ENCODE measurements around the gene ZNF527. TPM values are rescaled to one million over a fixed set of nuclear protein-coding genes. Genes with fewer than 3 reads are reported as not detected.
"Not testable (repeated sequence)": the region's sequence is repeated elsewhere in the genome, so short reads cannot be mapped to it uniquely, and the experiment has no call there.

The ZNF527 gene
- total RNA-seq, 2 experiments from 2014 or later = 8.7 to 9.0 TPM

DNA sequence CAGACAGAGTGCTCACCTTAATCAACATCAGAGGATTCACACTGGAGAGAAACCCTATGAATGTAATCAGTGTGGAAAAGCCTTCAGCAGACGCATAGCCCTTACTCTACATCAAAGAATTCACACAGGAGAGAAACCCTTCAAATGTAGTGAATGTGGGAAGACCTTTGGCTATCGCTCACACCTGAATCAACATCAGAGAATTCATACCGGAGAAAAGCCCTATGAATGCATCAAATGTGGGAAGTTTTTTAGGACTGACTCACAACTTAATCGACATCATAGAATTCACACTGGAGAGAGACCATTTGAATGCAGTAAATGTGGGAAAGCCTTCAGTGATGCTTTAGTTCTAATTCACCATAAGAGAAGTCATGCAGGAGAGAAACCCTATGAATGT, 18.3 kb downstream of the ZNF527 start:
- no peak for DNase-seq
- no peak for ATAC-seq (ENCODE audit: low read depth)
- Mint-ChIP-seq H3K9me3 (peaks cover 40% of the 10 kb centered on the region), H3K4me3 (no peak overlapping the region), H3K4me1 (no peaks in the 10 kb centered on the region), H3K36me3 (peaks cover 52% of the 10 kb centered on the region), H3K27me3 (no peaks in the 10 kb centered on the region), H3K27ac (no peak overlapping the region)
- POLR2A ChIA-PET = interaction anchor here (0.6 kb wide), 1 partner anchor 381 kb away, joined by 3 read pairs; no protein-coding TSS in a partner anchor

GRCh38 chr19:37391399-37391798, 20.5 kb downstream of the ZNF527 start:
- POLR2A ChIA-PET; ATAC-seq (ENCODE audit: low read depth); H3K27ac Mint-ChIP-seq; H3K27me3 Mint-ChIP-seq; H3K4me3 Mint-ChIP-seq; DNase-seq; H3K4me1 Mint-ChIP-seq: not testable (repeated sequence)
- H3K9me3 Mint-ChIP-seq = peaks cover 35% of the 10 kb centered on the region
- peaks cover 38% of the 10 kb centered on the region for H3K36me3 Mint-ChIP-seq

- POLR2A ChIA-PET = no interaction called here
- no peak for ATAC-seq (ENCODE audit: low read depth)
- Mint-ChIP-seq H3K27ac (no peak overlapping the region), H3K4me1 (no peaks in the 10 kb centered on the region), H3K4me3 (no peak overlapping the region), H3K9me3 (peaks cover 29% of the 10 kb centered on the region), H3K27me3 (no peaks in the 10 kb centered on the region), H3K36me3 (no peaks in the 10 kb centered on the region)
- no peak for DNase-seq
Observed at GRCh38 chr19:37401078-37401477, 30.2 kb downstream of the ZNF527 start.

DNA sequence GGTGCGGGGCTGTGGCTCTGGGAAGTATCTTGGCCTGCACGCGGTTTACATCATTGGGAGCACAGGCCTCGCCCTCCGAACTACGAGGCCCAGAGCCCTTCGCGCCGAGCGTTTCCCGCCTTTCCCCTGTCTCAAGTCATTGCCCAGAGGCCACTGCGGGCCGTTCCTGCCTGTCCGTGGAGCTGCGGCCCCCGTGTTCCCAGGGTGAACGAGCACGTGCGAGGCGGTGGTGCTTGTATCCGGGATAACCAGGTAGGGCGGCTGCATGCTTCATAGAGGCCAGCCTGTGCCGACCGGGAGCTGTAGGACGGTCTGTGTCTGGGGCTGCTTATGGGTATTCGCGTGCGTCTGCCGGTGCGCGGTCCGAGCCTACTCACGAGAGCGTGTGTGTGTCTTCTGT, 32.5 kb downstream of the ZNF527 start:
- Mint-ChIP-seq H3K4me3 (no peak overlapping the region), H3K9me3 (peaks cover 37% of the 10 kb centered on the region), H3K4me1 (no peaks in the 10 kb centered on the region), H3K36me3 (no peaks in the 10 kb centered on the region), H3K27me3 (no peaks in the 10 kb centered on the region), H3K27ac (no peak overlapping the region)
- ATAC-seq (ENCODE audit: low read depth) (no peak), DNase-seq (no peak)
- POLR2A ChIA-PET = interaction anchor here (0.5 to 1.3 kb wide), 2 partner anchors 64 to 177 kb away, joined by 4 read pairs; partner anchors contain the start of gene ZNF569

- ATAC-seq (ENCODE audit: low read depth) = not testable (repeated sequence)
Observed at GRCh38 chr19:37406140-37406846, 35.4 kb downstream of the ZNF527 start.

GRCh38 chr19:37412700-37413099, 41.8 kb downstream of the ZNF527 start:
- Mint-ChIP-seq H3K36me3 (peaks cover 41% of the 10 kb centered on the region), H3K4me3 (no peak overlapping the region), H3K9me3 (peaks cover 32% of the 10 kb centered on the region), H3K4me1 (no peaks in the 10 kb centered on the region), H3K27me3 (no peaks in the 10 kb centered on the region), H3K27ac (no peak overlapping the region)
- POLR2A ChIA-PET = no interaction called here
- DNase-seq = no peak
- no peak for ATAC-seq (ENCODE audit: low read depth)

More at GRCh38 chr19:37406140-37406846, 35.4 kb downstream of the ZNF527 start:
- H3K27ac Mint-ChIP-seq, H3K4me3 Mint-ChIP-seq, H3K36me3 Mint-ChIP-seq, DNase-seq, H3K27me3 Mint-ChIP-seq, H3K4me1 Mint-ChIP-seq, POLR2A ChIA-PET: not testable (repeated sequence)
- H3K9me3 Mint-ChIP-seq = peaks cover 33% of the 10 kb centered on the region

DNA sequence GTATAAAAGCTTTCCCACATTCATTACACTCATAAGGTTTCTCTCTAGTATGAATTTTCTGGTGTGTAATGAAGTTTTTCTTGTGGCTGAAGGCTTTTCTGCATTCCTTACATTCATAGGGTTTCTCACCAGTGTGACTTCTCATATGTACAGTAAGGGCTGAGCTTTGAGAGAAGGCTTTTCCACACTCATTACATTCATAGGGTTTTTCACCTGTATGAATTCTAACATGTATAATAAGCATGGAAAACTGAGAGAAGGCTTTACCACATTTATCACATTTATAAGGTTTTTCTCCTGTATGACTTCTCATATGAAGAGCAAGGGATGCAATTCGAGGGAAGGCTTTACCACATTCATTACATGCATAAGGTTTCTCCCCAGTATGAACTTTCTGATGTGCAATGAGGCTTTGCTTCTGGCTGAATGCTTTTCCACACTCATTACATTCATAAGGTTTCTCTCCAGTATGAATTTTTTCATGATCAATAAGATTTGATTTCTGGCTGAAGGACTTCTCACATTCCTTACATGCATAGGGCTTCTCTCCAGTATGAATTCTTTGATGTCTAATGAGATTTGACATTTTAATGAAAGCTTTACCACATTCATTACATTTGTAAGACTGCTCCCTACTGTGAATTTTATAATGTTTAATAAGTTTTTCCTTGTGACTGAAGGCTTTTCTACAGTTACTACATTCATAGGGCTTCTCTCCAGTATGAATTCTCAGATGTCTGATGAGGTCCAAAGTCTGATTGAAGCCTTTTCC, 42.6 kb downstream of the ZNF527 start:
- Mint-ChIP-seq H3K4me3 (no peak overlapping the region), H3K27ac (no peak overlapping the region), H3K4me1 (no peaks in the 10 kb centered on the region), H3K36me3 (peaks cover 47% of the 10 kb centered on the region), H3K9me3 (peaks cover 34% of the 10 kb centered on the region), H3K27me3 (no peaks in the 10 kb centered on the region)
- POLR2A ChIA-PET = no interaction called here
- DNase-seq = no peak
- no peak for ATAC-seq (ENCODE audit: low read depth)

Other genes with a start within 250 kb of the ZNF527 start
- 10 to 100 TPM; 13.8 to 19.9 TPM for gene ZNF585A, start 198.4 kb upstream of the ZNF527 start, total RNA-seq
- gene ZNF585B, start 160.6 kb upstream of the ZNF527 start, total RNA-seq = 10 to 100 TPM; 21.0 to 25.6 TPM
- 10 to 100 TPM; 18.3 to 20.9 TPM for gene ZNF383, start 152.9 kb upstream of the ZNF527 start, total RNA-seq
- 10 to 100 TPM; 12.8 to 12.9 TPM for gene ZNF569, start 96.3 kb downstream of the ZNF527 start, total RNA-seq
- gene ZNF570, start 98.3 kb downstream of the ZNF527 start, total RNA-seq = 1 to 10 TPM; 7.6 to 9.2 TPM
- 10 to 100 TPM; 10.6 to 11.1 TPM for gene ZNF793, start 135.8 kb downstream of the ZNF527 start, total RNA-seq
- gene ZNF571, start 223.7 kb downstream of the ZNF527 start, total RNA-seq = 1 to 10 TPM; 5.5 to 5.9 TPM
- gene ZNF540, start 223.8 kb downstream of the ZNF527 start, total RNA-seq = 1 to 10 TPM; 7.7 to 8.2 TPM